ENCODE data around the gene HOXB7. TPM values are rescaled to one million over a fixed set of nuclear protein-coding genes. Genes with fewer than 3 reads are reported as not detected.
A peak's percentile ranks its signal among the peaks of the same experiment; 100 is the strongest.

HOXB7 gene
- total and polyA plus RNA-seq, 7 donors, result 0.85 to 3.0 (median 1.6) TPM

GRCh38 chr17:48593126-48593829 lies 17.5 kb downstream of the HOXB7 start, which contains the start of gene HOXB5:
HOXB5 (minus strand) TSS chr17:48593779; CDS start chr17:48593682, 97 bp downstream.
- DNase-seq, result no peak

GRCh38 chr17:48592577-48592976 lies 18.2 kb downstream of the HOXB7 start:
- intact Hi-C loops (cut with DNase I), result loop anchor here in 1 of 2 donors (10.0 kb wide), 1 partner anchor 568 kb away; no protein-coding TSS in a partner anchor
- Histone ChIP-seq H3K4me3 (no peak overlapping the region), H3K27me3 (ENCODE audit: insufficient read depth in 3 of 3, low read length in 2 of 3) (peaks cover 0 to 84% (median 37%) of the 10 kb centered on the region in 3 donors)

More at GRCh38 chr17:48593126-48593829, 17.5 kb downstream of the HOXB7 start, which contains the start of gene HOXB5:
- H3K9me3 ChIP-seq, result no peaks in the 10 kb centered on the region
- intact Hi-C loops (cut with DNase I), result loop anchor here in 1 of 2 donors (10.0 kb wide), 1 partner anchor 568 kb away; no protein-coding TSS in a partner anchor
- H3K36me3 ChIP-seq (ENCODE audit: insufficient read depth in 1 of 2, low read depth in 1 of 2), result no peaks in the 10 kb centered on the region
- peak within 1 kb of the TSS; percentile 50 for H3K4me3 ChIP-seq
- peak in 1 of 4 donors; percentile 19 for ATAC-seq
- H3K27me3 ChIP-seq (ENCODE audit: insufficient read depth in 3 of 3, low read length in 2 of 3), result peaks cover 0 to 86% (median 39%) of the 10 kb centered on the region in 3 donors
- 11 to 16% (median 12%) methylated on average over 49 to 50 of the region's 50 CpGs for WGBS, 3 donors
- no peak within 1 kb of the TSS for H3K27ac ChIP-seq
- H3K4me1 ChIP-seq, result peaks cover 6% of the 10 kb centered on the region
- TF ChIP-seq CTCF (IDR thresholded peaks at IDR 0.05), result no peak

DNA sequence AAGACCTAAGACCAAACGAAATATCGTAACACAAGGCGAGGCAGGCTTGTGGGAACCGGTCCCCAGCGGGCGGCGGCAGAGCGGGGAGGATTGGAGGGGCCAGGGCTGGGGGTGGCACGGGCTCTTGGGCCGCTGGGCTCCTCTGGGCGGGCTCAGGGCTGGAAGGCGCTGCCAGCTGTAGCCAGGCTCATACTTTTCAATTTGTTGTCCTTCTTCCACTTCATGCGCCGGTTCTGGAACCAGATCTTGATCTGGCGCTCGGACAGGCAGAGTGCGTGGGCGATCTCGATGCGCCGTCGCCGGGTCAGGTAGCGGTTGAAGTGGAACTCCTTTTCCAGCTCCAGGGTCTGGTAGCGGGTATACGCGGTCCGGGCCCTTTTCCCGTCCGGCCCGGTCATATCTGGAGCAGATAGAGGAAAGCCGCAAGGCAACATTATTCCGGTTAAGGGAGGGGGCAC lies 18.7 kb downstream of the HOXB7 start:
- no peaks in the 10 kb centered on the region for H3K9me3 ChIP-seq
- TF ChIP-seq CTCF (IDR thresholded peaks at IDR 0.05), result no peak
- H3K36me3 ChIP-seq (ENCODE audit: insufficient read depth in 1 of 2, low read depth in 1 of 2), result no peaks in the 10 kb centered on the region
- no peak overlapping the region for H3K4me3 ChIP-seq
- peaks cover 0 to 82% (median 36%) of the 10 kb centered on the region in 3 donors for H3K27me3 ChIP-seq (ENCODE audit: insufficient read depth in 3 of 3, low read length in 2 of 3)
- intact Hi-C loops (cut with DNase I), result loop anchor here in 1 of 2 donors (10.0 kb wide), 1 partner anchor 567 kb away; no protein-coding TSS in a partner anchor
- no peaks in the 10 kb centered on the region for H3K4me1 ChIP-seq
- DNase-seq (no peak), ATAC-seq (no peak)
- WGBS, 3 donors, result 55 to 65% (median 59%) methylated on average over 32 to 33 of the region's 33 CpGs
- no peak overlapping the region for H3K27ac ChIP-seq

More at GRCh38 chr17:48592577-48592976, 18.2 kb downstream of the HOXB7 start:
- 36 to 51% (median 38%) methylated on average over 14 of the region's 14 CpGs for WGBS, 3 donors
- DNase-seq (no peak), ATAC-seq (no peak)
- no peak overlapping the region for H3K27ac ChIP-seq
- TF ChIP-seq CTCF (IDR thresholded peaks at IDR 0.05), result no peak
- H3K36me3 ChIP-seq (ENCODE audit: insufficient read depth in 1 of 2, low read depth in 1 of 2), result no peaks in the 10 kb centered on the region
- peaks cover 3% of the 10 kb centered on the region for H3K4me1 ChIP-seq
- H3K9me3 ChIP-seq, result no peaks in the 10 kb centered on the region

DNA sequence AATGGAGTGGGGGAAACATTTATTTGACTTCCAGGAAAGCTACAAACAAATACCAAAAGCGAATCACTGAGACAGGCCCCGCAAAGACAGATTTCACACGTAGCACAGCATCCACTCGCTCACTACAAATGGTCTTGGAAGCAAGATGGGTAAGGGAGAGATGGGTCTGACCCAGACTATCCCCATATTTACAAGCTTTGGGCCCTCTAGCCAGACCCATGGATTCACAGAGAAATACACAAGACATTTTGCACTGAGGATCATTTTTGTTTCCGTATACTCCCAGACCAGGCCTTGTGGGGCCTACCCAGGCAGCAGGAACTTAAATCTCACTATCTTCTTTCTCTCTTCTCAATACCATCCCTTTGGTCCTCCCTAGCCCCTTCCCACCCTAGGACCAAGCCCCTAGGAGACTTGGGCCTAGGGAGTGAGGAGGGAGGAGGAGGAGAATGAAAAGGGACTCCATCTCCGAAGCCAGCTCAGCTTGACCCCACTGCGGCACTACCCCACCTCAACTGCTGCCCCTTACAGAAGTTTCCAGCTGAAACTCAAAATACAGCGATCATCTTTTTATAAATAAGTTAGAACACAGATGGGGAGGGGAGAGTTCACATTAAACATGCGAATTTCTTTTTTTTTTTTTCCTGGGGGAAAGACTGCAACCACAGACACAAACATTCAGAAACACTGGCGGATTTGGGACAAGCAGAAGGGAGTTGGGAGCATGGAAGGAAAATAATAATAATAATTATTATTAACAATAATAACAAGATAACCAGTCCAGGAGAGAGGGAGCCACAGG lies 19.4 kb downstream of the HOXB7 start:
- Histone ChIP-seq H3K4me3 (no peak overlapping the region), H3K27ac (no peak overlapping the region), H3K36me3 (ENCODE audit: insufficient read depth in 1 of 2, low read depth in 1 of 2) (no peaks in the 10 kb centered on the region), H3K27me3 (ENCODE audit: insufficient read depth in 3 of 3, low read length in 2 of 3) (peaks cover 0 to 83% (median 34%) of the 10 kb centered on the region in 3 donors), H3K9me3 (no peaks in the 10 kb centered on the region), H3K4me1 (no peaks in the 10 kb centered on the region)
- DNase-seq (no peak), ATAC-seq (no peak)
- TF ChIP-seq CTCF (IDR thresholded peaks at IDR 0.05), result no peak
- whole genome bisulfite sequencing, 3 donors, result 94 to 97% (median 96%) methylated on average over 10 of the region's 10 CpGs
- intact Hi-C loops (cut with DNase I), result loop anchor here in 1 of 2 donors (10.0 kb wide), 1 partner anchor 567 kb away; no protein-coding TSS in a partner anchor

Measured in psoas muscle (tissue), 8 donors.